GM20431 (cell line): Measurements from ENCODE around the gene LAMC2.

Source experiments
- in situ Hi-C: fragments of 300-500 bp; cut with MseI, MboI; formaldehyde crosslinking; loops from one replicate; pipeline ENCODE4 v1.15.0; 2020; ENCODE audit warnings: low sequenced_read_pairs; ENCODE audit not compliant: unreplicated experiment

LAMC2 gene

DNA sequence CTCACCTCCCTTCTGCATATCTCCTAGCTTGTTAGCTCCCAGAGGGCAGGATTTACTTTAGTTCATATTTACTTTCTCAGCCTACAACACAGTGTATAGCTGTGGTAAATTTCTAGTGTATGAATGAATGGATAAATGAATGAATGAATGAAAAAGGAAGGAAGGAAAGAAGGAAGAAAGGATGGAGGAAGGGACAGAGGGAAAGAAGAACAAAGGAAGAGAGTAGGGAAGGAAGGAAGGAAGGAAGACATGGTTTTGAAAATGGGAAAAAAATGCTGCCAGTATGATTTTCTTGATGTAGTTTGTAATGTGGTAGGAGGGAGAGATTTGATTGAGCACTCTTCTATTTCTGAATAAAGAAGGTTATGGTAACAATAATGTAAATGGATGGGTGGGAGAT is 47.0 kb downstream of the LAMC2 start:
- in situ Hi-C loops: loop anchor here (25.0 kb wide), 1 partner anchor 271 kb away; the partner anchor contains the start of gene SHCBP1L

DNA sequence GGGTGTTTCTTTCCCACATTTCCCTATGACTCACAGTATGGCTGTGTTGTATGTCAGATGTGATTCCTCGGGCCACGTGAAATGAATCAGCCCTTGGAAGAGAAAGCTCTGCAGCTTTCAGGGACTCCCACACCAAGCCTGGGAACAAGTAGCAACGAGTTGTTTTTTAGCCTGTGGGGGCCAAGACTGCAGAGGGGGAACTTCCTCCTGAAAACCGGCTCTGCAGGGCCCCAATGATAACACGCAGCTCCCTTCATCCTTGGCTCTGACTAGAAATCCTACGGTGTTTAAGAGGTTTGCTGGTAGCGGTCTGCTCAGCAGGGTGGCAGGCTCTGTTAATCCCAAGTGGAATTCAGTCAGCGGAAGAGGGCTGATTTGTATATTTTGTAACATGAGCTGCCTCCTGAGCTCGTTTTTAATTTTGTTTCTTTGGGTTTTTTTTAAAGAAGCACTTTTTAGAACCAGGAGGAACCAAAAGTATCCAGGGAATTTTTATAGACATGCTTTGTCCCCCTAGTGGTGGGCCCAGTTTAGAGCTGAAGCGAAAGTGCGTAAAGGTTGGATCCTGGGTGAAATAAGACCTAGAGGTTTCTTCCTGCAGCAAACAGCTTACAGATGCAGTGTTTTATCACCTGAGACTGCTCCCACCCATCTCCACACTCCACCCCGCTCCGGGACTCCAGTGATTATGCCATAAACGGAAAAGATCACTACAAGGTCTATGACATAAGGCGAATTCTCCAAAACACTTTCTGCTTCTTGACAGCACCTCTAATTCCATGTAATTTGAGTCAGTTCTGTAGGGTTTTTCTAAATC is 48.8 kb downstream of the LAMC2 start:
- in situ Hi-C loops: loop anchor here (25.0 kb wide), 1 partner anchor 273 kb away; the partner anchor contains the start of gene SHCBP1L

DNA sequence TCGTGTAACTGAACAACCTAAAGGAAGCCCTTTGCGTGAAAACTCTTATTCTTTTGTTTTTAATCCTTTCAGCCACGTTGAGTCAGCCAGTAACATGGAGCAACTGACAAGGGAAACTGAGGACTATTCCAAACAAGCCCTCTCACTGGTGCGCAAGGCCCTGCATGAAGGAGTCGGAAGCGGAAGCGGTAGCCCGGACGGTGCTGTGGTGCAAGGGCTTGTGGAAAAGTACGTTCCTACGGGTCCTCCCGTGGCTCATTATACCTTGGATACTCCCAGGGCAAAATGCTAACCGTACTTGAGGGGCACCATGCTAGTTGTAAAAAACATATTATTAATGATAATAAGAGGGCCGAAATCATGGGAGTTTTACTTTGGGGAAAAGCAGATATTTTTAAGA is 49.4 kb downstream of the LAMC2 start:
- in situ Hi-C loops: loop anchor here (25.0 kb wide), 1 partner anchor 273 kb away; the partner anchor contains the start of gene SHCBP1L

DNA sequence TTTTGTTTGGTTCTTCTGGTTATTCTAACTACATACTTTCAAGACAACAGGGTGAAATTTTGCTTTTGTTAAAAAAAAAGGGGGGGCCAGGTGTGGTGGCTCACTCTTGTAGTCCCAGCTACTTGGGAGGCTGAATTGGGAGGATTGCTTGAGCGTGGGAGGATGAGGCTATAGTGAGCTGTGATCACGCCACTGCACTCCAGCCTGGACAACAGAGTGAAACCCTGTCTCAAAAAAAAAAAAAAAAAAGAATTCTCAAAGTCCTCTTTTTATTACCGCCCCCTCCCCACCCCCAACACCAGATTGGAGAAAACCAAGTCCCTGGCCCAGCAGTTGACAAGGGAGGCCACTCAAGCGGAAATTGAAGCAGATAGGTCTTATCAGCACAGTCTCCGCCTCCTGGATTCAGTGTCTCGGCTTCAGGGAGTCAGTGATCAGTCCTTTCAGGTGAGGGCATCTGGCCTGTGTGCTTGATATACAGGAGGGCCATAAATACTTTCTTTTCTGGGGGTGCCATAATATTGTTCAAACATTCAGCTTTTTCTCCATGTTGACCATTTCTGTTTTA is 50.2 kb downstream of the LAMC2 start:
- in situ Hi-C loops: loop anchor here (25.0 kb wide), 1 partner anchor 274 kb away; the partner anchor contains the start of gene SHCBP1L

DNA sequence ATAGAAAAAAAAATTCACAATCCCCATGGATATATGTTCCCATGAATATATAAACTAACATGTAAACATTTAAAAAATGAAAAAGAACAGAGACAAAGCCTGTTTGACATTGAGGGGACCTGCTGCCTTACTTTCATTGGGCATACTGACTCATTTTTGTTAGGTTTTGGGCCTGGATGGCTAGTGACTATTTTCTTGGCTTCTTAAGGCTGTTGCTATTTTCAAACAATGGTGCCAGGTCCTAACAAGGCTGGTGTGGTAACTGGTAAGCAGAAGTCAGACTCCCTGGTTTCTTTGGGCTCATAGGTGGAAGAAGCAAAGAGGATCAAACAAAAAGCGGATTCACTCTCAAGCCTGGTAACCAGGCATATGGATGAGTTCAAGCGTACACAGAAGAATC is 51.0 kb downstream of the LAMC2 start:
- in situ Hi-C loops: loop anchor here (25.0 kb wide), 1 partner anchor 275 kb away; the partner anchor contains the start of gene SHCBP1L

DNA sequence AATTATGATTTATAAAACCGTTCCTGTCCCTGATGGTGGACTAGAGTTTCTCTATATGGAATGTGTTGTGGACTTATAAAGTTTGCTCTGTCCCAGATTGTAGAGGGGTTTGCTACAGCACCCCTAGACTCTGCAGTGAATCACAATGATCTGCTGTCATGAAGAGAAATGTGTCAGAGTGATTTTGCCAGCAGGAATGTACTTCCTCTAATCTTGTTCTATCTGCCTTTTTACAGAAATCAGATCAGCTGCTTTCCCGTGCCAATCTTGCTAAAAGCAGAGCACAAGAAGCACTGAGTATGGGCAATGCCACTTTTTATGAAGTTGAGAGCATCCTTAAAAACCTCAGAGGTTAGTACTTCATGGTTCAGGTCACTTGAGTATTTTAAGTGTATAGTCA is 52.0 kb downstream of the LAMC2 start:
- in situ Hi-C loops: loop anchor here (25.0 kb wide), 1 partner anchor 276 kb away; the partner anchor contains the start of gene SHCBP1L

DNA sequence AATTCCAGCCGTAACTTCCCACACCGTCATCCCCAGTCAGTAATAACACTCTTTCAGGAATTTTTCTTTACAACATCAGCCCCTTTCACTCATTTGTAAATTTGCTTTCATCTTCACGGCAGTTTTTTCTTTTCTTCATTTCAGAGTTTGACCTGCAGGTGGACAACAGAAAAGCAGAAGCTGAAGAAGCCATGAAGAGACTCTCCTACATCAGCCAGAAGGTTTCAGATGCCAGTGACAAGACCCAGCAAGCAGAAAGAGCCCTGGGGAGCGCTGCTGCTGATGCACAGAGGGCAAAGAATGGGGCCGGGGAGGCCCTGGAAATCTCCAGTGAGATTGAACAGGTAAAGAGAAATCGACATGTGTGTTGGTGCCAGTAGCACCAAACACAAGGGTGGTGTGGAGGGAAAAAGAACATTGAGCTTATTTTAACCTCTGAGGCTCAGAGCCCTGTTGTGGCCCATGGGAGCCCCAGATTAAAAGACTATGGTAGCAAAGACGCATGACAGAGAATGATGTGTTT is 53.2 kb downstream of the LAMC2 start:
- in situ Hi-C loops: loop anchor here (25.0 kb wide), 1 partner anchor 277 kb away; the partner anchor contains the start of gene SHCBP1L

DNA sequence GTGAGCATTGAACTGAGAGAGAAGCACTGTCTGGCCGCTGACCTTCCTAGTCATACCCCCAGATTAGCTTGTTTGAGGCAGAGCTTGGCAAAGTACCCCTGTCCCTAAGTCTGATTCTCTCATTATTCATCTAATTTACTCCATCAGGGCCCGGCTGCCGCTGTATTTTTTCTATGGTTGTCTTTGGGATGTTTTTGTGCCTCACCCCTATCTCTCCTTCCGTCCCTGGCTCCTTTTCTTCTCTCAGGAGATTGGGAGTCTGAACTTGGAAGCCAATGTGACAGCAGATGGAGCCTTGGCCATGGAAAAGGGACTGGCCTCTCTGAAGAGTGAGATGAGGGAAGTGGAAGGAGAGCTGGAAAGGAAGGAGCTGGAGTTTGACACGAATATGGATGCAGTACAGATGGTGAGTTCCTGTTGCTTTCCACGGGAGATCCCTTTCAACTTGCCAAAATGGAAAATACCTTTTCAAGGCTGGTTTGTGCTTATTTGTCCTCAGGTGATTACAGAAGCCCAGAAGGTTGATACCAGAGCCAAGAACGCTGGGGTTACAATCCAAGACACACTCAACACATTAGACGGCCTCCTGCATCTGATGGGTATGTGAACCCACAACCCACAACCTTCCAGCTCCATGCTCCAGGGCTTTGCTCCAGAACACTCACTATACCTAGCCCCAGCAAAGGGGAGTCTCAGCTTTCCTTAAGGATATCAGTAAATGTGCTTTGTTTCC is 53.9 kb downstream of the LAMC2 start:
- in situ Hi-C loops: loop anchor here (25.0 kb wide), 1 partner anchor 278 kb away; the partner anchor contains the start of gene SHCBP1L

DNA sequence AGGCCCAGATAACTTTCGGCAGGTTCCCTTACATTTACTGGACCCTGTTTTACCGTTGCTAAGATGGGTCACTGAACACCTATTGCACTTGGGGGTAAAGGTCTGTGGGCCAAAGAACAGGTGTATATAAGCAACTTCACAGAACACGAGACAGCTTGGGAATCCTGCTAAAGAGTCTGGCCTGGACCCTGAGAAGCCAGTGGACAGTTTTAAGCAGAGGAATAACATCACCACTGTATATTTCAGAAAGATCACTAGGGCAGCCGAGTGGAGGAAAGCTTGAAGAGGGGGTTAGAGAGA is 54.4 kb downstream of the LAMC2 start:
- in situ Hi-C loops: loop anchor here (25.0 kb wide), 1 partner anchor 278 kb away; the partner anchor contains the start of gene SHCBP1L

DNA sequence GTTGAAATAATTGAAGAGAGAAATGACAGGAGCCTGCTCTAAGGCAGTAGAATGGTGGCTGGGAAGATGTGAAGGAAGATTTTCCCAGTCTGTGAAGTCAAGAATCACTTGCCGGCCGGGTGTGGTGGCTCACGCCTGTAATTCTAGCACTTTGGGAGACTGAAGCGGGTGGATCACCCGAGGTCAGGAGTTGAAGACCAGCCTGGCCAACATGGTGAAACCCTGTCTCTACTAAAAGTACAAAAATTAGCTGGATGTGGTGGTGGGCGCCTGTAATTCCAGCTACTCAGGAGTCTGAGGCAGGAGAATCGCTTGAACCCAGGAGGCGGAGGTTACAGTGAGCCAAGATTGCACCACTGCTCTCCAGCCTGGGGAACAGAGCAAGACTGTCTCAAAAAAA is 54.8 kb downstream of the LAMC2 start:
- in situ Hi-C loops: loop anchor here (25.0 kb wide), 1 partner anchor 279 kb away; the partner anchor contains the start of gene SHCBP1L

DNA sequence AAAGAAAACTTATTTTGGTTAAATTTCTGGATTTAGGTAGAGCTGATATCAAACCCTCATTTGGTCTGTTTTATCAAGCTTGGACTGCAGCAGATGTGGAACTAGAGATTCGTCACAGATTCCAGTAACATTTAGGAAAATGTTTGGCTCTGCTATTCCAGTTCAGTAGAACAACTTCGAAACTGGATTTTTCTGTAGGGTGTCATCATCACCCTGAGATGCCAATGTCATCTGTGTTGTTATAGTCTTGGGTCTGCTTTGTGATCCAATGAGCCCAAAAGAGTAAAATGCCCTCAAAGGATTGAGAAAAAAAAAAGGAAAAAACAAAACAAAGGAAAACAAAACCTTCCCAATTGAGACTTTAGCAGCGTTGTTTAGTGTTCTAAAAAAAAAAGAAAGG is 55.4 kb downstream of the LAMC2 start:
- in situ Hi-C loops: loop anchor here (25.0 kb wide), 1 partner anchor 279 kb away; the partner anchor contains the start of gene SHCBP1L

DNA sequence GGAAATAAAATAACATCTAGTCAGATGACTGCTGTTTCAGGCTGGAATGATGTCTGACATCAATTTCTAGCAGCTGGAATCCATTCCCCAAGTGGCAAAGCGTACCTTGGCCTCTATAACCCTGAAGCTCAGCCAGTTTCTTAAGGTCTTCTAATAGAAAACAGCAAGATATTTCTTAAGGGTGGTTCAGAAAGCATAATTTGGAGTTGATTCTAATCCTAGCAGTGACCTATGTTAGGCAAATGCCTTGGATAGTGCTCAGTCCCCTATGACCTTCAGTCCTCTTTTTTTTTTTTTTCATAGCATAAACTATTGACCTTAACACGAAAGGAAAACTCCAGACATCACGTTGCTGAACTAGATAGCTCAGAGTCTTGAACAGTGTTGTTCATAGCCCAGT is 56.5 kb downstream of the LAMC2 start:
- in situ Hi-C loops: loop anchor here (25.0 kb wide), 1 partner anchor 280 kb away; the partner anchor contains the start of gene SHCBP1L

DNA sequence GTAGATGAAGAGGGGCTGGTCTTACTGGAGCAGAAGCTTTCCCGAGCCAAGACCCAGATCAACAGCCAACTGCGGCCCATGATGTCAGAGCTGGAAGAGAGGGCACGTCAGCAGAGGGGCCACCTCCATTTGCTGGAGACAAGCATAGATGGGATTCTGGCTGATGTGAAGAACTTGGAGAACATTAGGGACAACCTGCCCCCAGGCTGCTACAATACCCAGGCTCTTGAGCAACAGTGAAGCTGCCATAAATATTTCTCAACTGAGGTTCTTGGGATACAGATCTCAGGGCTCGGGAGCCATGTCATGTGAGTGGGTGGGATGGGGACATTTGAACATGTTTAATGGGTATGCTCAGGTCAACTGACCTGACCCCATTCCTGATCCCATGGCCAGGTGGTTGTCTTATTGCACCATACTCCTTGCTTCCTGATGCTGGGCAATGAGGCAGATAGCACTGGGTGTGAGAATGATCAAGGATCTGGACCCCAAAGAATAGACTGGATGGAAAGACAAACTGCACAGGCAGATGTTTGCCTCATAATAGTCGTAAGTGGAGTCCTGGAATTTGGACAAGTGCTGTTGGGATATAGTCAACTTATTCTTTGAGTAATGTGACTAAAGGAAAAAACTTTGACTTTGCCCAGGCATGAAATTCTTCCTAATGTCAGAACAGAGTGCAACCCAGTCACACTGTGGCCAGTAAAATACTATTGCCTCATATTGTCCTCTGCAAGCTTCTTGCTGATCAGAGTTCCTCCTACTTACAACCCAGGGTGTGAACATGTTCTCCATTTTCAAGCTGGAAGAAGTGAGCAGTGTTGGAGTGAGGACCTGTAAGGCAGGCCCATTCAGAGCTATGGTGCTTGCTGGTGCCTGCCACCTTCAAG is 57.3 kb downstream of the LAMC2 start:
- in situ Hi-C loops: loop anchor here (25.0 kb wide), 1 partner anchor 281 kb away; the partner anchor contains the start of gene SHCBP1L

DNA sequence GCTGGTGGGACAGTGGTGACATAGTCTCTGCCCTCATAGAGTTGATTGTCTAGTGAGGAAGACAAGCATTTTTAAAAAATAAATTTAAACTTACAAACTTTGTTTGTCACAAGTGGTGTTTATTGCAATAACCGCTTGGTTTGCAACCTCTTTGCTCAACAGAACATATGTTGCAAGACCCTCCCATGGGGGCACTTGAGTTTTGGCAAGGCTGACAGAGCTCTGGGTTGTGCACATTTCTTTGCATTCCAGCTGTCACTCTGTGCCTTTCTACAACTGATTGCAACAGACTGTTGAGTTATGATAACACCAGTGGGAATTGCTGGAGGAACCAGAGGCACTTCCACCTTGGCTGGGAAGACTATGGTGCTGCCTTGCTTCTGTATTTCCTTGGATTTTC is 58.4 kb downstream of the LAMC2 start:
- in situ Hi-C loops: loop anchor here (25.0 kb wide), 1 partner anchor 282 kb away; the partner anchor contains the start of gene SHCBP1L

DNA sequence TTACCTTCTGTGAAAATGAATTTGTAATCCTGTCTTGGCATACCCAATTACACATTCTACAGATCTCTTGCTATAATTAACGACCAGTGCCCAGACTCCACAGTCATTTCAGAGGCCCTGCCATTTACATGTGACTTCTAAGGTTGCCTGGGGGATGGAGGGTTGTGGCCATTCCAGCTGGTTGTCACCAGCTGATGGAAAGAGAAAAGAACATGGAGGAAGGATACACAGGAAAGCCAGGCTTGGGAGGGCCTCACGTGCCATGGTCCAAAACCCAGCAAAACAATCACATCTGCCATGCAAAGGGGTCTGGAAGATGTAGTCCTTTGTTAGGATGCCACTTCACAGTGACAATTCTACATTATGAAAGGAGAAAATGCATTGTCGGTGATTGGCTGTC is 59.3 kb downstream of the LAMC2 start:
- in situ Hi-C loops: loop anchor here (25.0 kb wide), 1 partner anchor 283 kb away; the partner anchor contains the start of gene SHCBP1L

DNA sequence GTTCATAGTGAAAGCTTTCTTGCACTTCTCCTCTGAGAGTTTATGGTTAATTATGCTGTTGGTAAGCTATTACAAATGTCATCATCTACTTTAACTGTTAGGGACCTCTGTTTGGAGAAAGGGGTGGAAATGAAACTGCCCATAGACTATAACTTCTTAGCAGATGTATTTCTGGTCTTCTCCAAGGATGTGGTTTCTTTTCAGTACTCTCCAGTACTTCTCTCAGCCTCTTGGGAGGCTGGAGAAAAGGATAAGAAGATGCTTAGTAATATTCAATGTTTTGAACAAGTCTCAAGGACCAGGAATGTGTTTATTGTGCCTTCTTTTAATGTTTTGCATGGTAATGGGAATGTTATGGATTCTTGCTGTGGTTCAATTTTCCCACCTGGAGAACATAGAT is 60.4 kb downstream of the LAMC2 start:
- in situ Hi-C loops: loop anchor here (25.0 kb wide), 1 partner anchor 284 kb away; the partner anchor contains the start of gene SHCBP1L

DNA sequence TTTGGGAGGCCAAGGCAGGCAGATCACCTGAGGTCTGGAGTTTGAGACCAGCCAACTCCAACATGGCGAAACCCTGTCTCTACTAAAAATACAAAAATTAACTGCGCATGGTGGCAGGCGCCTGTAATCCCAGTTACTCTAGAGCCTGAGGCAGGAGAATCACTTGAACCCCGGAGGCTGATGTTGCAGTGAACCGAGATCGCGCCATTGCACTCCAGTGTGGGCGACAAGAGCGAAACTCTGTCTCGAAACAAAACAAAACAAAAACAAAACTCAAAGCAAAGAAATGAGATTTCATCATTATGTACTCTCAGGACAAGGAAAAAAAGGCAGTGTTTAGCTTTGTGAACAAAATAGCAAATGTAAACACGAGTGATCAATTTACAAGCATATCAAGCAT is 61.0 kb downstream of the LAMC2 start:
- in situ Hi-C loops: loop anchor here (25.0 kb wide), 1 partner anchor 285 kb away; the partner anchor contains the start of gene SHCBP1L

DNA sequence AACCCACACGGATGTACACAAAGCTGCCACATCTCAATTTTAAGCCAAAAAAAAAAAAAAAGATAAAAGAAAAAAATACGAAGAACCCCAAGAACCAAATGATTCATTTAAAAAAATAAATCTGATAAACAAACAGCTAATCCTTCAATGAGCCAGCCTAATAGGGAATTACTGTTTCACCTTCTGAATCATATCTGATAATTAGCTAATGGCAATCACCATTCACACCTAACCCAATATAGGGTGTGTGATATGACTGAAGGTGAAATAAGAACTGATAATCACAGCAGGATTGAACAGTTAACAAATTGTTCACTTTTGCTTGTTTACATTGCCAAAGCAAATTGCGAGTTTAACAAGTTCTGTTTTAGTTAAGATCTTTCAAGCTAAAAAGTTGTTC is 61.4 kb downstream of the LAMC2 start:
- in situ Hi-C loops: loop anchor here (25.0 kb wide), 1 partner anchor 285 kb away; the partner anchor contains the start of gene SHCBP1L

DNA sequence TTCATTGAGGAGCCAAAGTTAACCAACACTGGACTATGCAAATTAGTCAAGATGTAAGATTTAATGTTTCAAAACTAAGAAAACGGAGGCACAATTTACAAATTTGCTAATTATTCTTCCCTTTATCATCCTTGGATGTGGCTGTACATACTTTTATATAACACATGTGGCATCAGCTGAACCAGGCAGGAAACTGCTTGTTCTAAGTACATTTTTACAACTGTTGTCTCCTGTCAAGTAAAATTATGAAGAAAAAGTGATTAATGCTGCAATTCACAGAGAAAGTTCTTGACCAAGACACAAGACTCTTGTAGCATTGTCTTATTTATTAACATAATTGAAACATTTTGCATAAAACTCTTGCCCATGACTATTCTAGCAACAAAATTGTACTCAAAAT is 61.9 kb downstream of the LAMC2 start:
- in situ Hi-C loops: loop anchor here (25.0 kb wide), 1 partner anchor 286 kb away; the partner anchor contains the start of gene SHCBP1L
